GM19438 (cell line): ENCODE data around the gene DIS3L2.
"Not testable (repeated sequence)": the region's sequence is repeated elsewhere in the genome, so short reads cannot be mapped to it uniquely, and the experiment has no call there.

ENCODE experiments used
- ATAC-seq: cut with Tn5 transposase; IDR thresholded peaks from one replicate; pipeline ENCODE4 v1.9.1; 2021; ENCODE audit warnings: low read depth; ENCODE audit not compliant: unreplicated experiment

DIS3L2 gene

GRCh38 chr2:232377319-232377718 is 415.8 kb downstream of the DIS3L2 start:
- no peak for ATAC-seq

- ATAC-seq = no peak
Observed at GRCh38 chr2:232377841-232378734, 416.6 kb downstream of the DIS3L2 start.

GRCh38 chr2:232378735-232379151 is 417.2 kb downstream of the DIS3L2 start, which contains the start of gene ALPP:
Gene ALPP, plus strand, starts transcription at chr2:232378751. Its CDS starts 52 bp downstream, at chr2:232378803.
- not testable (repeated sequence) for ATAC-seq

- ATAC-seq = not testable (repeated sequence)
Observed at GRCh38 chr2:232379610-232380590, 418.4 kb downstream of the DIS3L2 start.

- ATAC-seq = not testable (repeated sequence)
Observed at GRCh38 chr2:232381204-232382031, 419.9 kb downstream of the DIS3L2 start.

GRCh38 chr2:232382331-232383225 is 421.1 kb downstream of the DIS3L2 start:
- ATAC-seq = no peak

- ATAC-seq = no peak
Observed at GRCh38 chr2:232384466-232384865, 423.0 kb downstream of the DIS3L2 start.

- not testable (repeated sequence) for ATAC-seq
Observed at GRCh38 chr2:232385058-232385457, 423.5 kb downstream of the DIS3L2 start.

GRCh38 chr2:232385660-232386489 is 424.4 kb downstream of the DIS3L2 start:
- ATAC-seq = no peak

- ATAC-seq = no peak
Observed at GRCh38 chr2:232386490-232386739, 424.9 kb downstream of the DIS3L2 start.
